Transverse colon (tissue), 3 donors: ENCODE data around the gene ADAMTS19.

Source experiments
- EP300 ChIP-seq: sonication (generic); formaldehyde crosslinking; IDR thresholded peaks from one replicate; pipeline ENCODE4 v1.6.1; 2017; ENCODE audit warnings: antibody characterized with exemption, low read depth
- TF ChIP-seq, protein P1 (sequence below), 5 experiments: fragments of 200-600 bp in 3 of 5; fragments of 450-650 bp in 2 of 5; sonication (generic) in 3 of 5; IDR thresholded peaks; 1 replicate in 2 of 5; 2 replicates in 3 of 5; pipeline ENCODE4 v1.5.1; 2016 to 2017; ENCODE audit warnings: antibody characterized with exemption in 5 of 5, inconsistent platforms in 3 of 5, mild to moderate bottlenecking in 2 of 5, moderate library complexity in 1 of 5

DNA sequence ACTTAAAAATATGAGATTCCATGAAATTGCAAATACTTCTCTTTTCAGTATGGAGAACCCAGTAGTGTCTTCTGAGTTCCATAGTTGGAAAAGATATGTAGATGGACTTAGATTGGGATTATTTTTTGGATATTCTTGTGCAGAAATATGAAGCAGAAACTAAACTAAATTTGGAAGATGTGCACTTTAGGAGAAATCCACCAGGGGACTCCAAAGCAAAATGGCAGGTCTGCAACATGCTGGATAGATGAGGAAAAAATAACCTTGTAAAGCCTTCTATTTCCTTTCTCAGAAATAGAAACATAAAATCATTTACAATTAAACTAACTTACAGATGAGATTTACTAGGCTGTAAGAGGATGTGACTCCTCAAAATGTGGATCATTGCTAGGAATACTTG is 238.6 kb downstream of the ADAMTS19 start:
- TF ChIP-seq, protein P1, sequence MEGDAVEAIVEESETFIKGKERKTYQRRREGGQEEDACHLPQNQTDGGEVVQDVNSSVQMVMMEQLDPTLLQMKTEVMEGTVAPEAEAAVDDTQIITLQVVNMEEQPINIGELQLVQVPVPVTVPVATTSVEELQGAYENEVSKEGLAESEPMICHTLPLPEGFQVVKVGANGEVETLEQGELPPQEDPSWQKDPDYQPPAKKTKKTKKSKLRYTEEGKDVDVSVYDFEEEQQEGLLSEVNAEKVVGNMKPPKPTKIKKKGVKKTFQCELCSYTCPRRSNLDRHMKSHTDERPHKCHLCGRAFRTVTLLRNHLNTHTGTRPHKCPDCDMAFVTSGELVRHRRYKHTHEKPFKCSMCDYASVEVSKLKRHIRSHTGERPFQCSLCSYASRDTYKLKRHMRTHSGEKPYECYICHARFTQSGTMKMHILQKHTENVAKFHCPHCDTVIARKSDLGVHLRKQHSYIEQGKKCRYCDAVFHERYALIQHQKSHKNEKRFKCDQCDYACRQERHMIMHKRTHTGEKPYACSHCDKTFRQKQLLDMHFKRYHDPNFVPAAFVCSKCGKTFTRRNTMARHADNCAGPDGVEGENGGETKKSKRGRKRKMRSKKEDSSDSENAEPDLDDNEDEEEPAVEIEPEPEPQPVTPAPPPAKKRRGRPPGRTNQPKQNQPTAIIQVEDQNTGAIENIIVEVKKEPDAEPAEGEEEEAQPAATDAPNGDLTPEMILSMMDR (IDR thresholded peaks at IDR 0.05) = no peak
- no peak for TF ChIP-seq EP300
